Esophagus mucosa (tissue), 1 donor: ENCODE results near the gene TBATA. TPM values are rescaled to one million over a fixed set of nuclear protein-coding genes. Genes with fewer than 3 reads are reported as not detected.
A peak's percentile ranks its signal among the peaks of the same experiment; 100 is the strongest.
"Not testable (repeated sequence)": the region's sequence is repeated elsewhere in the genome, so short reads cannot be mapped to it uniquely, and the experiment has no call there.

ENCODE experiments used
- ATAC-seq: fragments of 200-7000 bp; cut with Tn5 transposase; one replicate; pipeline ENCODE4 v1.9.1; 2020
- total RNA-seq: library from RNA; stranded (reverse); gene quantifications from one replicate; pipeline ENCODE4 v1.2.4, GENCODE V29; 2023
- donor health status: DM: yes; HTN: yes; CAD: no.

The TBATA gene
- total RNA-seq, 1 donor from 2014 or later: not detected

GRCh38 chr10:70778267-70778924 lies 6.8 kb downstream of the TBATA start:
- ATAC-seq: no peak

GRCh38 chr10:70777063-70777875 lies 7.9 kb downstream of the TBATA start:
- no peak for ATAC-seq

GRCh38 chr10:70776455-70777005 lies 8.6 kb downstream of the TBATA start:
- ATAC-seq: no peak

GRCh38 chr10:70775679-70776454 lies 9.3 kb downstream of the TBATA start:
- ATAC-seq: peak; percentile 54

- ATAC-seq: peak; percentile 81
Measured at GRCh38 chr10:70774810-70775678, 10.1 kb downstream of the TBATA start.

- no peak for ATAC-seq
Measured at GRCh38 chr10:70773965-70774809, 11.0 kb downstream of the TBATA start.

GRCh38 chr10:70773461-70773860 lies 11.7 kb downstream of the TBATA start:
- no peak for ATAC-seq

GRCh38 chr10:70772627-70773026 lies 12.6 kb downstream of the TBATA start:
- no peak for ATAC-seq

GRCh38 chr10:70771311-70772194 lies 13.6 kb downstream of the TBATA start:
- ATAC-seq: no peak

- not testable (repeated sequence) for ATAC-seq
Measured at GRCh38 chr10:70770516-70770915, 14.7 kb downstream of the TBATA start.

- no peak for ATAC-seq
Measured at GRCh38 chr10:70770001-70770400, 15.2 kb downstream of the TBATA start.

- peak; percentile 60 for ATAC-seq
Measured at GRCh38 chr10:70769121-70769520, 16.1 kb downstream of the TBATA start.

GRCh38 chr10:70768026-70768685 lies 17.0 kb downstream of the TBATA start:
- ATAC-seq: not testable (repeated sequence)

- no peak for ATAC-seq
Measured at GRCh38 chr10:70765794-70766594, 19.2 kb downstream of the TBATA start.

GRCh38 chr10:70763567-70763966 lies 21.6 kb downstream of the TBATA start:
- no peak for ATAC-seq

GRCh38 chr10:70762441-70763175 lies 22.6 kb downstream of the TBATA start:
- ATAC-seq: no peak

- ATAC-seq: peak; percentile 4
Measured at GRCh38 chr10:70761727-70762350, 23.3 kb downstream of the TBATA start.
